CD4-positive, alpha-beta T cell (primary cell): ENCODE results near the gene PROSER2. TPM values are rescaled to one million over a fixed set of nuclear protein-coding genes. Genes with fewer than 3 reads are reported as not detected.

ENCODE experiments used
- ATAC-seq: fragments of 200-7000 bp; cut with Tn5 transposase; one replicate; pipeline ENCODE4 v1.10.0; 2022; ENCODE audit warnings: mild to moderate bottlenecking; ENCODE audit not compliant: poor library complexity
- CTCF ChIA-PET: fragments of 350-600 bp; sonication (Branson Sonifier 250); formaldehyde crosslinking; loops from one replicate; lab custom pipeline; 2021; ENCODE audit warnings: antibody characterized with exemption, inconsistent platforms; lab: Charles Lee
- POLR2A ChIA-PET: fragments of 350-600 bp; sonication (Branson Sonifier 250); formaldehyde crosslinking; loops from one replicate; lab custom pipeline; 2021; ENCODE audit warnings: antibody characterized with exemption, inconsistent platforms; lab: Charles Lee
- DNase-seq, 14 experiments: peaks; one replicate each; pipeline ENCODE4 v3.0.0-alpha.2; 2013 to 2020; ENCODE audit warnings: mixed read lengths in 2 of 14
- H3K27ac ChIP-seq, 2 donors: one replicate each; pipeline versions ENCODE4 v1.5.1 to v1.7.0; 2013; ENCODE audit warnings: low read length in 2 of 2, low read depth in 1 of 2, mild to moderate bottlenecking in 1 of 2
- H3K27me3 ChIP-seq, 2 experiments: 1 replicate in 1 of 2; 2 replicates in 1 of 2; pipeline versions ENCODE4 v1.6.1 to v1.7.0; 2013; ENCODE audit warnings: low read length in 2 of 2, control low read depth in 1 of 2, mild to moderate bottlenecking in 1 of 2, moderate library complexity in 1 of 2; ENCODE audit not compliant: insufficient read depth in 2 of 2, control insufficient read depth in 1 of 2
- H3K36me3 ChIP-seq: one replicate; pipeline ENCODE4 v1.6.1; 2013; ENCODE audit warnings: low read length, control low read depth; ENCODE audit not compliant: insufficient read depth
- H3K4me1 ChIP-seq: one replicate; pipeline ENCODE4 v1.6.1; 2013; ENCODE audit warnings: low read length, control low read depth; ENCODE audit not compliant: insufficient read depth
- H3K4me3 ChIP-seq: one replicate; pipeline ENCODE4 v1.5.1; 2013; ENCODE audit warnings: mild to moderate bottlenecking, low read length, moderate library complexity
- H3K9me3 ChIP-seq, 2 experiments: 1 replicate in 1 of 2; 2 replicates in 1 of 2; pipeline versions ENCODE4 v1.6.1 to v1.7.0; 2013; ENCODE audit warnings: low read length in 2 of 2, mild to moderate bottlenecking in 2 of 2, control low read depth in 1 of 2, moderate library complexity in 1 of 2; ENCODE audit not compliant: control insufficient read depth in 1 of 2, insufficient read depth in 1 of 2
- H3K27ac Mint-ChIP-seq: one replicate; pipeline ENCODE4 v1.8.0; 2020; ENCODE audit warnings: mixed read lengths
- H3K27me3 Mint-ChIP-seq: one replicate; pipeline ENCODE4 v1.8.0; 2021; ENCODE audit warnings: mixed read lengths
- H3K36me3 Mint-ChIP-seq: one replicate; pipeline ENCODE4 v1.8.0; 2021; ENCODE audit warnings: low read depth, mixed read lengths
- H3K4me1 Mint-ChIP-seq: one replicate; pipeline ENCODE4 v1.8.0; 2021; ENCODE audit warnings: low read depth, mixed read lengths
- H3K4me3 Mint-ChIP-seq: one replicate; pipeline ENCODE4 v1.8.0; 2020; ENCODE audit warnings: mild to moderate bottlenecking, mixed read lengths
- H3K9me3 Mint-ChIP-seq: one replicate; pipeline ENCODE4 v1.8.0; 2020; ENCODE audit warnings: mixed read lengths
- intact Hi-C, 2 experiments: fragments of 100-400 bp; cut with DNase I in 1 of 2; cut with micrococcal nuclease in 1 of 2; formaldehyde crosslinking; loops; one replicate each; pipeline versions ENCODE4 v1.15.1 to v1.9.0; 2023 to 2025; cut with DNase I, micrococcal nuclease
- total RNA-seq, 174 experiments: library from RNA in 2 of 174; stranded (reverse) in 2 of 174; gene quantifications; one replicate each; pipeline ENCODE4 v1.2.3 and lab custom pipeline; 2021 to 2026
- TF ChIP-seq, protein P1 (sequence below): fragments of 200-600 bp; IDR thresholded peaks from one replicate; pipeline ENCODE4 v1.8.0; 2022; ENCODE audit warnings: antibody characterized with exemption, mild to moderate bottlenecking

The PROSER2 gene
- total RNA-seq, 2 experiments from 2014 or later: 1.1 TPM

DNA sequence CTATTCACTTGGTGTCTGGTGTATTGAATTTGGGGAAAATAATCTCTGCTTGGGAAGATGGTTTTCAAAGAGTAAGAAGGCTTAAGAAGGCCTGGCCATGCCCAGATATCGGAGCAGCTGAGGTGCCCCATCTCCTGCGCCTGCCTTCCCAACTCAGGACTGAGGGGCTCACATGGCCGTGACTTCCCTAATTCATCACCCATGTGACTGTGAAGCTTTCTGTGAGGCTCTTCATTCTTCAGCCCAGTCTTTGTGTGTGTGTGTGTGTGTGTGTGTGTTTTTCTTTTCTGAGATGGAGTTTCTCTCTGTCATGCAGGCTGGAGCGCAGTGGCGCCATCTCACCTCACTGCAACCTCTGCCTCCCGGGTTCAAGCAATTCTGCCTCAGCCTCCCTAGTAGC is 53.2 kb downstream of the PROSER2 start:
- ChIA-PET CTCF (no interaction called here), POLR2A (no interaction called here)
- H3K4me3 Mint-ChIP-seq: no peak overlapping the region

DNA sequence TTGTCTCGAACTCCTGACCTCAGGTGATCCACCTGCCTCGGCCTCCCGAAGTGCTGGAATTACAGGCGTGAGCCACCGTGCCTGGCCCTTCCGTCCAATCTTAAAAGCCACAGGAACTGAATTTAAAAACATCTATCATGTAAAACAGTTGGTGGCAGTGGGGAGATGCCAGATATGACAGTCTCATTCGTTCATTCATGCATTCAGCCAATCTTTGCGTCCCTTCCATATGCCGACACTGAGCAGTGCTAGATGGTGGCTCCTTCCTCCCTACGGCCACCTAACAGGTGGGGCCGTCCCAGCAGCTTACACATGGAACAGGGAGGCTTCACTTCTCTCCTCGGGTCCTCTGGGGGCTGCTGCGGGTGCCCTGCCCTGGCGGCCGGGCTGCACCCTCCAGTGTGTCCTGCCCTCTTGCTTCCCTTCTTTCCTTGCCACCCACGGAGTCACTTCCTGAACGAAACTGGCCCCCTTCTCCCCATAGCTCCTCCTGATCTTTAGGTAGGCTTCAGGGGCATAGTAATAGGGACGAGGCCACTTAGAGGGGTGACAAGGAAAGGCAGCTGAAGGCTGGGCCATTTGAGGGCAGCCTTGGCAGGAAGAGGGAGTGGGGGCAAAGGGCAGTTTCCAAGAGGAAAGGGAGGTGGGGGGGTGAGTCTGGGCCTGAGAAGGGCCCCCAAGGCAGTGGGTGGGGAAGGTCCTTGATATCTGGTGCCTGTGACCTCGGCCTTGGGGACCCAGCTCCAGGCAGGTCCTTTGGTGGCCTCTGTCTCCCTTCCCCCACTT is 53.8 kb downstream of the PROSER2 start:
- intact Hi-C loops: no loop called here
- Mint-ChIP-seq H3K36me3 (no peaks in the 10 kb centered on the region), H3K4me1 (peaks cover 4% of the 10 kb centered on the region), H3K9me3 (no peaks in the 10 kb centered on the region), H3K27ac (no peak overlapping the region), H3K4me3 (no peak overlapping the region), H3K27me3 (no peaks in the 10 kb centered on the region)
- H3K9me3 ChIP-seq: no peaks in the 10 kb centered on the region
- no peak overlapping the region for H3K4me3 ChIP-seq
- H3K36me3 ChIP-seq: no peaks in the 10 kb centered on the region
- H3K27me3 ChIP-seq: peaks cover 0 to 3% of the 10 kb centered on the region in 2 experiments
- ChIA-PET POLR2A (no interaction called here), CTCF (no interaction called here)
- H3K27ac ChIP-seq: no peak overlapping the region
- no peak for ATAC-seq
- DNase-seq: no peak
- H3K4me1 ChIP-seq: peaks cover 24% of the 10 kb centered on the region
- TF ChIP-seq, protein P1, sequence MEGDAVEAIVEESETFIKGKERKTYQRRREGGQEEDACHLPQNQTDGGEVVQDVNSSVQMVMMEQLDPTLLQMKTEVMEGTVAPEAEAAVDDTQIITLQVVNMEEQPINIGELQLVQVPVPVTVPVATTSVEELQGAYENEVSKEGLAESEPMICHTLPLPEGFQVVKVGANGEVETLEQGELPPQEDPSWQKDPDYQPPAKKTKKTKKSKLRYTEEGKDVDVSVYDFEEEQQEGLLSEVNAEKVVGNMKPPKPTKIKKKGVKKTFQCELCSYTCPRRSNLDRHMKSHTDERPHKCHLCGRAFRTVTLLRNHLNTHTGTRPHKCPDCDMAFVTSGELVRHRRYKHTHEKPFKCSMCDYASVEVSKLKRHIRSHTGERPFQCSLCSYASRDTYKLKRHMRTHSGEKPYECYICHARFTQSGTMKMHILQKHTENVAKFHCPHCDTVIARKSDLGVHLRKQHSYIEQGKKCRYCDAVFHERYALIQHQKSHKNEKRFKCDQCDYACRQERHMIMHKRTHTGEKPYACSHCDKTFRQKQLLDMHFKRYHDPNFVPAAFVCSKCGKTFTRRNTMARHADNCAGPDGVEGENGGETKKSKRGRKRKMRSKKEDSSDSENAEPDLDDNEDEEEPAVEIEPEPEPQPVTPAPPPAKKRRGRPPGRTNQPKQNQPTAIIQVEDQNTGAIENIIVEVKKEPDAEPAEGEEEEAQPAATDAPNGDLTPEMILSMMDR: no peak

More for the DNA sequence above, 53.2 kb downstream of the PROSER2 start:
- Mint-ChIP-seq H3K36me3 (no peaks in the 10 kb centered on the region), H3K27me3 (no peaks in the 10 kb centered on the region), H3K9me3 (no peaks in the 10 kb centered on the region), H3K4me1 (peaks cover 8% of the 10 kb centered on the region), H3K27ac (no peak overlapping the region)
- Histone ChIP-seq H3K9me3 (no peaks in the 10 kb centered on the region), H3K4me1 (peaks cover 27% of the 10 kb centered on the region), H3K27me3 (peaks cover 0 to 3% of the 10 kb centered on the region in 2 experiments), H3K27ac (no peak overlapping the region), H3K36me3 (no peaks in the 10 kb centered on the region), H3K4me3 (no peak overlapping the region)
- DNase-seq (no peak), ATAC-seq (no peak)
- intact Hi-C loops: no loop called here
- TF ChIP-seq, protein P1: no peak

DNA sequence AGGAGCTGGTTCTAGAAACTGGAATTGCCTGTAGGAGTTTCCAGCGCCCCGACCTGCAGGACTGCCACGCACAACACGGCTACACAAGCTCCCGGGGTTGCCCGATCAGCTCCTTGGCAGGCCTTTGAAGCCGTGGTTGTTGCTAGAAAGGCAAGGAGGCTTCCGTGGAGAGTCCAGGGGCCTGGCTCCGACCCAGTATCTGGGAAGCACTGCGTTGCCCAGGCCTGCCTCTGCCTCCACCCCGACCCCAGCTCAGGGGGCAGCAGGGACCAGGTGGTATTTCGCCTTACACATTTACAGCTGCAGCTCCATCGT is 54.4 kb downstream of the PROSER2 start:
- intact Hi-C loops: no loop called here
- Mint-ChIP-seq H3K27me3 (no peaks in the 10 kb centered on the region), H3K27ac (no peak overlapping the region), H3K36me3 (no peaks in the 10 kb centered on the region), H3K9me3 (no peaks in the 10 kb centered on the region), H3K4me1 (peaks cover 4% of the 10 kb centered on the region), H3K4me3 (no peak overlapping the region)
- ChIA-PET CTCF (no interaction called here), POLR2A (no interaction called here)
- H3K36me3 ChIP-seq: no peaks in the 10 kb centered on the region
- TF ChIP-seq, protein P1: no peak
- no peak for DNase-seq
- no peak overlapping the region for H3K4me3 ChIP-seq
- ATAC-seq: no peak
- peaks cover 0 to 3% of the 10 kb centered on the region in 2 experiments for H3K27me3 ChIP-seq
- peaks cover 28% of the 10 kb centered on the region for H3K4me1 ChIP-seq
- no peaks in the 10 kb centered on the region for H3K9me3 ChIP-seq
- H3K27ac ChIP-seq: no peak overlapping the region
